GM10248 (cell line): ENCODE measurements around the gene CAMK2A.

Experiments used
- CTCF ChIA-PET: fragments of 300-600 bp; sonication (Branson Sonifier 250); formaldehyde crosslinking; extraction: SDS; loops from one replicate; lab custom pipeline; 2021; ENCODE audit warnings: antibody characterized with exemption; lab: Yijun Ruan, JAX
- POLR2A ChIA-PET: fragments of 350-650 bp; sonication (Branson Sonifier 250); formaldehyde crosslinking; extraction: SDS; loops from one replicate; lab custom pipeline; 2020; ENCODE audit warnings: antibody characterized with exemption; lab: Yijun Ruan, JAX
- DNase-seq: peaks from one replicate; pipeline ENCODE4 v3.0.0; 2012; ENCODE audit errors: extremely low spot score
- CTCF ChIP-seq: IDR thresholded peaks from 2 replicates; pipeline ENCODE4 v1.5.1; 2012; ENCODE audit warnings: mild to moderate bottlenecking, low read depth; ENCODE audit errors: extremely low read depth, missing control alignments, control extremely low read depth

Gene CAMK2A

GRCh38 chr5:150217873-150218692, 71.5 kb downstream of the CAMK2A start:
- peak; percentile 86 for TF ChIP-seq CTCF
- peak; percentile 90 for DNase-seq
- ChIA-PET CTCF (interaction anchor here (0.6 to 4.3 kb wide), 29 partner anchors 10 to 361 kb away, joined by 3 to 49 read pairs (median 4); no protein-coding TSS in a partner anchor), POLR2A (no interaction called here)

GRCh38 chr5:150217038-150217437, 72.5 kb downstream of the CAMK2A start:
- ChIA-PET CTCF (interaction anchor here (0.6 to 4.3 kb wide), 11 partner anchors 9 to 95 kb away, joined by 3 to 49 read pairs (median 8); no protein-coding TSS in a partner anchor), POLR2A (no interaction called here)
- TF ChIP-seq CTCF: no peak
- DNase-seq: no peak

- POLR2A ChIA-PET: no interaction called here
- no peak for TF ChIP-seq CTCF
- CTCF ChIA-PET: interaction anchor here (0.7 to 4.3 kb wide), 12 partner anchors 8 to 364 kb away, joined by 3 to 49 read pairs (median 5); no protein-coding TSS in a partner anchor
- no peak for DNase-seq
Measured at GRCh38 chr5:150215979-150216944, 73.3 kb downstream of the CAMK2A start.

- DNase-seq: no peak
- CTCF ChIA-PET: interaction anchor here (2.3 kb wide), 1 partner anchor 85 kb away, joined by 5 read pairs; no protein-coding TSS in a partner anchor
- POLR2A ChIA-PET: no interaction called here
- no peak for TF ChIP-seq CTCF
Measured at GRCh38 chr5:150214289-150214688, 75.3 kb downstream of the CAMK2A start.

- TF ChIP-seq CTCF: no peak
- ChIA-PET CTCF (interaction anchor here (0.6 to 2.3 kb wide), 2 partner anchors 10 to 84 kb away, joined by 4 to 5 read pairs; no protein-coding TSS in a partner anchor), POLR2A (no interaction called here)
- DNase-seq: no peak
Measured at GRCh38 chr5:150213530-150213929, 76.0 kb downstream of the CAMK2A start.
